ENCODE data around the gene QSOX2. TPM values are rescaled to one million over a fixed set of nuclear protein-coding genes. Genes with fewer than 3 reads are reported as not detected.

QSOX2 gene
- total RNA-seq, 1 donor from 2014 or later, result 21.2 TPM

DNA sequence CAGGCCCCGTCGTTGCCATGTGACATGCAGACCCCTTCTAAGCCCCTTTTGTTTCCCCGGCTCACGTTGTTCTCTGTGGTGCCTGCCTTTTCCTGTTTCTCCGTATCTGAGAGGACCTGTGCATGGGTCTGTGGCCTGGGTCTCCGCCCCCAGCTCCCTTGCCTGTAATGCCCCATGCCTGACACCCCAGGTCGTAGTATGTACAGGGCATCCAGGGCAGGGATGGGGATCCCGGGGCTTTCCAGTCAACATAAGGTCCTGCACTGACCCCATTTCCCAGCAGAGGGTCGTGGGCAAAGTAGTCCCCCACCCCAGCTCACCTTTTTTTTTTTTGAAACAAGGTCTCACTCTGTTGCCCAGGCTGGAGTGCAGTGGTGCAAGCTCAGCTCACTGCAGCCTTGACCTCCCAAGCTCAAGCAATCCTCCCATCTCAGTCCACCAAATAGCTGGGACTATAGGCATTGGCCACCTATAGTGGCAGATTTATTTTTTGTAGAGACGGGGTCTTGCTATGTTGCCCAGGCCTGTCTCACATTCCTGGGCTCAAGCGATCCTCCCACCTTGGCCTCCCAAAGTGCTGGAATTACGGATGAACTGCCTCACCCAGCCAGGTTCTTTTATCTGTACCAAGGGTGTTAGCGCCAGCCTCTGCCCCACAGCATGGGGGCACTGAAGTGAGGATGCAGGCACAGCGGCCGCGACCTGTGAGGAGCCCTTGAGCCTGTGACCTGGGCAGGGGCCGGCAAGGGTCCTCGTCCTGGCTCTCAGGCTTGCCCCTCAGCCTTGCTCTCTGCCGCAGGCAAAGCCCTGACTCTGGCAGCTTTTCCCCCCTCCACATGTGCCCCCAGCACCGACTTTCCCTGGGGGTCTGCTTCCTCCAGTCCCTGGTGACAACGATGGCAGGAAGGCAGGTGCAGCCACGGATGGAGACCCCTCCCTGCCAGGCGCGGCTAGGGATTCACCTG, 19.1 kb upstream of the QSOX2 start:
- H3K36me3 Mint-ChIP-seq (ENCODE audit: unreplicated experiment), result peaks cover 2% of the 10 kb centered on the region
- no peak overlapping the region for H3K27ac Mint-ChIP-seq (ENCODE audit: unreplicated experiment)
- peaks cover 27% of the 10 kb centered on the region for H3K4me1 Mint-ChIP-seq (ENCODE audit: low read depth, unreplicated experiment)
- no peak for DNase-seq
- peaks cover 8% of the 10 kb centered on the region for H3K9me3 Mint-ChIP-seq (ENCODE audit: unreplicated experiment)
- TF ChIP-seq, protein P1, sequence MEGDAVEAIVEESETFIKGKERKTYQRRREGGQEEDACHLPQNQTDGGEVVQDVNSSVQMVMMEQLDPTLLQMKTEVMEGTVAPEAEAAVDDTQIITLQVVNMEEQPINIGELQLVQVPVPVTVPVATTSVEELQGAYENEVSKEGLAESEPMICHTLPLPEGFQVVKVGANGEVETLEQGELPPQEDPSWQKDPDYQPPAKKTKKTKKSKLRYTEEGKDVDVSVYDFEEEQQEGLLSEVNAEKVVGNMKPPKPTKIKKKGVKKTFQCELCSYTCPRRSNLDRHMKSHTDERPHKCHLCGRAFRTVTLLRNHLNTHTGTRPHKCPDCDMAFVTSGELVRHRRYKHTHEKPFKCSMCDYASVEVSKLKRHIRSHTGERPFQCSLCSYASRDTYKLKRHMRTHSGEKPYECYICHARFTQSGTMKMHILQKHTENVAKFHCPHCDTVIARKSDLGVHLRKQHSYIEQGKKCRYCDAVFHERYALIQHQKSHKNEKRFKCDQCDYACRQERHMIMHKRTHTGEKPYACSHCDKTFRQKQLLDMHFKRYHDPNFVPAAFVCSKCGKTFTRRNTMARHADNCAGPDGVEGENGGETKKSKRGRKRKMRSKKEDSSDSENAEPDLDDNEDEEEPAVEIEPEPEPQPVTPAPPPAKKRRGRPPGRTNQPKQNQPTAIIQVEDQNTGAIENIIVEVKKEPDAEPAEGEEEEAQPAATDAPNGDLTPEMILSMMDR (IDR thresholded peaks at IDR 0.05; ENCODE audit: partially characterized antibody, unreplicated experiment), result no peak
- no peak overlapping the region for H3K4me3 Mint-ChIP-seq (ENCODE audit: unreplicated experiment)
- peaks cover 7% of the 10 kb centered on the region for H3K27me3 Mint-ChIP-seq (ENCODE audit: unreplicated experiment)

DNA sequence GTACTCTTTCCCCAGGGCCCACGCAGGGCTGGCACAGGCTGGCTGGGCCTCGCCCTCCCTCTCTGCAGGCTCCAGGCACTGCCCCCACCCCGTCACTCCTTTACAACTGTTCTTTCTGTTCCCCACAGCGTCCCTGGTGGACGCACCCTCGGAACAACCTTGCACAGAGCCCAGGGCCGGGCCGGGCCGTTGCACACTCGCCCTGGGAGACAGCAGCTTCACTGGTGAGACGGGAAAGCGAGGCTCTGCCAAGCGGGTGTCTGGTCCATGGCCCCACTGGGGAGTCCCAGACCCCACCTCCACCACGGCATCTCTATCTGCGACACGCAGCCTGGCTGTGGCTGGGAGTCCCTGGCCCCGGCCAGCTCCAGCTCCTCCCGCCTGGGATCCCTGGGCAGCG, 18.4 kb upstream of the QSOX2 start:
- Mint-ChIP-seq H3K9me3 (ENCODE audit: unreplicated experiment) (peaks cover 8% of the 10 kb centered on the region), H3K27me3 (ENCODE audit: unreplicated experiment) (peaks cover 7% of the 10 kb centered on the region), H3K4me1 (ENCODE audit: low read depth, unreplicated experiment) (peaks cover 27% of the 10 kb centered on the region), H3K27ac (ENCODE audit: unreplicated experiment) (no peak overlapping the region), H3K36me3 (ENCODE audit: unreplicated experiment) (no peaks in the 10 kb centered on the region), H3K4me3 (ENCODE audit: unreplicated experiment) (no peak overlapping the region)
- TF ChIP-seq, protein P1 (IDR thresholded peaks at IDR 0.05; ENCODE audit: partially characterized antibody, unreplicated experiment), result no peak
- peak; percentile 50 for DNase-seq

DNA sequence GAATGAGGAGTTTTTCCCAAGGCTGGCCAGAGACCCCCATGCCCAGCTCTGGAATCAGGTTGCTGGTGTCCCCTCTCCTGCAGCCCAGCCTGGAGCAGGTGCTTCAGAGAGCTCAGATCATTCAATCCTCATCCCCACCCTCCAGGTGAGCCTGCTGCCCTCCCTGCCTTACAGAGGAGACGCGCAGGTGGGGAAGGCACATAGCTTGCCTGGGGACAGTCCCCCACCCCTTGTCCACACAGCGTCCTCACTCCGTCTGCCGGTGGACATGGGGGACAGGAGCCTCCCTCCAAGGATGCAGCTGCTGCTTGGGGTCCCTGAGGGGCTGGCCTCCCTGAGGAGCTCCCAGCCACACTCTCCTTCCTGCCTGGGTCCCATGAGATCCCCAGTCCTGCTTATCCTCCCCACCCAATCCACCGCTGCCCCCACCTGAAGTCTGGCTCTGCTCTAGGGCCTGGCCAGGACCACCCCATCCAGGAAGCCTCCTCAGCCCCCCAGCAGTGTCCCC, 17.1 kb upstream of the QSOX2 start:
- no peak overlapping the region for H3K4me3 Mint-ChIP-seq (ENCODE audit: unreplicated experiment)
- peaks cover 4% of the 10 kb centered on the region for H3K27me3 Mint-ChIP-seq (ENCODE audit: unreplicated experiment)
- no peaks in the 10 kb centered on the region for H3K36me3 Mint-ChIP-seq (ENCODE audit: unreplicated experiment)
- H3K27ac Mint-ChIP-seq (ENCODE audit: unreplicated experiment), result no peak overlapping the region
- peaks cover 21% of the 10 kb centered on the region for H3K4me1 Mint-ChIP-seq (ENCODE audit: low read depth, unreplicated experiment)
- peaks cover 3% of the 10 kb centered on the region for H3K9me3 Mint-ChIP-seq (ENCODE audit: unreplicated experiment)
- TF ChIP-seq, protein P1 (IDR thresholded peaks at IDR 0.05; ENCODE audit: partially characterized antibody, unreplicated experiment), result no peak
- no peak for DNase-seq

DNA sequence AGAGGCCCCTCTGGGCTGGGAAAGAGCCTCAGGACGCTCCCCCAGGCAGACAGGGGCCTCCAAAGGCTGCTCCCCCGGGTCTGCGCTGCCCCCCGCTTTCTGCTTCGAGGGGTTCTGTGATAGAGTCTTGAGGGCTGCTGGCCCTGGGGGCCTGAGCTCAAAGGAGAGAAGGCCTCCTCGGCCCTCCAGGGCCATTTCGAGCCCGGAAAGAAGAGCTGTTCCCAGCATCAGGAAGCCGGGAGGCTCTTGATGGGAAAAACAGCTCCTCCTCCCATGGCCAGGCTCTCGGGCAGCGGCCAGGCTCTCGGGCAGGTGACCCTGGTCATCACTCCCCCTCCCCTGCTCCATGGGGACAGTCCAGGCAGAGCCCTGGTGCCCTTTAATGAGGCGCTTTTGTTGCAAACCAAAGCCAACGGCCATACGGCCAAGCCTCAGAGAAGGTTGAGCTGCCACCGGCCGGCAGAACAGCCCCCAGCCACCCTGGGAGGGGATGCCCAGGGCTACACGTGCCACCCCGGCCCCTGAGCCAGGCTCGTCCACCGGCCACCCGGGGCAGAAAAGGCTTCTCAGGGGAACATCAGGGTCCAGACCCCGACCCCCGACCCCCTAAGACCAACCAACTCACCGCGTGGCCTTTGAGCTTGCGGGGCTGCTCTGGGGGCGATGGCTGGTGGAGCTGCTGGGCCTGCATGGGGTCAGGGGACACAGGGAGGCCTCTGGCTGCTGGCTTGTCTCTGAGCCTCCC, 16.2 kb upstream of the QSOX2 start:
- H3K4me3 Mint-ChIP-seq (ENCODE audit: unreplicated experiment), result no peak overlapping the region
- H3K4me1 Mint-ChIP-seq (ENCODE audit: low read depth, unreplicated experiment), result peaks cover 19% of the 10 kb centered on the region
- H3K9me3 Mint-ChIP-seq (ENCODE audit: unreplicated experiment), result peaks cover 3% of the 10 kb centered on the region
- no peak overlapping the region for H3K27ac Mint-ChIP-seq (ENCODE audit: unreplicated experiment)
- TF ChIP-seq, protein P1 (IDR thresholded peaks at IDR 0.05; ENCODE audit: partially characterized antibody, unreplicated experiment), result no peak
- no peaks in the 10 kb centered on the region for H3K36me3 Mint-ChIP-seq (ENCODE audit: unreplicated experiment)
- DNase-seq, result no peak
- H3K27me3 Mint-ChIP-seq (ENCODE audit: unreplicated experiment), result peaks cover 2% of the 10 kb centered on the region
